Left forelimb (tissue), 1 donor: ENCODE data around the gene TRIM17.

Source experiments
- DNase-seq: peaks from one replicate; pipeline ENCODE4 v3.0.0-alpha.2; 2018; ENCODE audit warnings: low spot score

The TRIM17 gene

GRCh38 chr1:228400692-228401454, 15.8 kb downstream of the TRIM17 start:
- DNase-seq: peak; percentile 37

- peak; percentile 38 for DNase-seq
Observed at GRCh38 chr1:228400237-228400651, 16.4 kb downstream of the TRIM17 start.

GRCh38 chr1:228399531-228400236, 17.0 kb downstream of the TRIM17 start:
- DNase-seq: peak; percentile 37

GRCh38 chr1:228398741-228399461, 17.8 kb downstream of the TRIM17 start:
- peak; percentile 46 for DNase-seq

GRCh38 chr1:228397966-228398365, 18.7 kb downstream of the TRIM17 start:
- no peak for DNase-seq

- DNase-seq: peak; percentile 61
Observed at GRCh38 chr1:228396770-228397662, 19.6 kb downstream of the TRIM17 start.

GRCh38 chr1:228394571-228395394, 21.9 kb downstream of the TRIM17 start:
- peak; percentile 56 for DNase-seq

- DNase-seq: peak; percentile 41
Observed at GRCh38 chr1:228393811-228394570, 22.7 kb downstream of the TRIM17 start.

- DNase-seq: peak; percentile 62
Observed at GRCh38 chr1:228393268-228393701, 23.4 kb downstream of the TRIM17 start.

- no peak for DNase-seq
Observed at GRCh38 chr1:228392111-228392936, 24.3 kb downstream of the TRIM17 start.

GRCh38 chr1:228391411-228392020, 25.1 kb downstream of the TRIM17 start:
- DNase-seq: peak; percentile 54

GRCh38 chr1:228390649-228391048, 26.0 kb downstream of the TRIM17 start:
- DNase-seq: peak; percentile 41

- no peak for DNase-seq
Observed at GRCh38 chr1:228387321-228387720, 29.3 kb downstream of the TRIM17 start.

GRCh38 chr1:228385232-228385631, 31.4 kb downstream of the TRIM17 start:
- no peak for DNase-seq

GRCh38 chr1:228383773-228384172, 32.9 kb downstream of the TRIM17 start:
- DNase-seq: no peak

- no peak for DNase-seq
Observed at GRCh38 chr1:228381356-228381755, 35.3 kb downstream of the TRIM17 start.

- DNase-seq: no peak
Observed at GRCh38 chr1:228379666-228380065, 37.0 kb downstream of the TRIM17 start.

- no peak for DNase-seq
Observed at GRCh38 chr1:228378873-228379460, 37.7 kb downstream of the TRIM17 start.
